Activated CD4-positive, alpha-beta T cell treated with anti-CD3 and anti-CD28 coated beads, Interleukin-2, amount 10 ng/mL, durations not matched to agents 24 days and 14 days (primary cell): ENCODE results near the gene ADAM8. TPM values are rescaled to one million over a fixed set of nuclear protein-coding genes. Genes with fewer than 3 reads are reported as not detected.
"Not testable (repeated sequence)": the region's sequence is repeated elsewhere in the genome, so short reads cannot be mapped to it uniquely, and the experiment has no call there.

Experiments used
- DNase-seq: peaks from one replicate; pipeline ENCODE4 v3.0.0; 2022
- H3K27ac Mint-ChIP-seq: one replicate; pipeline ENCODE4 v1.8.0; 2022; ENCODE audit warnings: mild to moderate bottlenecking, mixed read lengths
- H3K27me3 Mint-ChIP-seq: one replicate; pipeline ENCODE4 v1.8.0; 2022; ENCODE audit warnings: mixed read lengths
- H3K36me3 Mint-ChIP-seq: one replicate; pipeline ENCODE4 v1.8.0; 2022; ENCODE audit warnings: low read depth, mild to moderate bottlenecking, mixed read lengths
- H3K4me1 Mint-ChIP-seq: one replicate; pipeline ENCODE4 v1.8.0; 2021; ENCODE audit warnings: mixed read lengths
- H3K4me3 Mint-ChIP-seq: one replicate; pipeline ENCODE4 v1.8.0; 2022; ENCODE audit warnings: mild to moderate bottlenecking, moderate library complexity, mixed read lengths
- H3K9me3 Mint-ChIP-seq: one replicate; pipeline ENCODE4 v1.8.0; 2021; ENCODE audit warnings: mixed read lengths
- intact Hi-C: fragments of 100-400 bp; cut with micrococcal nuclease; formaldehyde crosslinking; loops from one replicate; pipeline ENCODE4 v1.15.1; 2023
- total RNA-seq: library from RNA; stranded (reverse); gene quantifications from 2 replicates; pipeline ENCODE4 v1.2.3, GENCODE V29; 2022

Gene ADAM8
- total RNA-seq, 1 donor from 2014 or later, result 143 TPM

- Mint-ChIP-seq H3K4me3 (peak overlapping the region; percentile 65), H3K4me1 (peaks cover 18% of the 10 kb centered on the region), H3K36me3 (peaks cover 2% of the 10 kb centered on the region), H3K9me3 (no peaks in the 10 kb centered on the region), H3K27ac (peak overlapping the region; percentile 65), H3K27me3 (peaks cover 27% of the 10 kb centered on the region)
- intact Hi-C loops, result no loop called here
- peak; percentile 69 for DNase-seq
Observed at GRCh38 chr10:133226251-133226808, 50.3 kb downstream of the ADAM8 start.

- Mint-ChIP-seq H3K9me3 (no peaks in the 10 kb centered on the region), H3K27me3 (peaks cover 30% of the 10 kb centered on the region), H3K27ac (peak overlapping the region; percentile 65), H3K36me3 (peaks cover 2% of the 10 kb centered on the region), H3K4me3 (peak overlapping the region; percentile 65), H3K4me1 (peaks cover 18% of the 10 kb centered on the region)
- intact Hi-C loops, result no loop called here
- peak; percentile 64 for DNase-seq
Observed at GRCh38 chr10:133225707-133226191, 50.9 kb downstream of the ADAM8 start.

GRCh38 chr10:133224756-133225372 is 51.8 kb downstream of the ADAM8 start:
- H3K9me3 Mint-ChIP-seq, result no peaks in the 10 kb centered on the region
- DNase-seq, result no peak
- H3K27me3 Mint-ChIP-seq, result peaks cover 29% of the 10 kb centered on the region
- H3K4me3 Mint-ChIP-seq, result no peak overlapping the region
- intact Hi-C loops, result no loop called here
- H3K4me1 Mint-ChIP-seq, result peaks cover 18% of the 10 kb centered on the region
- H3K27ac Mint-ChIP-seq, result no peak overlapping the region
- peaks cover 2% of the 10 kb centered on the region for H3K36me3 Mint-ChIP-seq

GRCh38 chr10:133224076-133224475 is 52.6 kb downstream of the ADAM8 start:
- Mint-ChIP-seq H3K27me3 (peaks cover 23% of the 10 kb centered on the region), H3K36me3 (no peaks in the 10 kb centered on the region)

GRCh38 chr10:133221756-133222155 is 54.9 kb downstream of the ADAM8 start:
- H3K9me3 Mint-ChIP-seq, H3K36me3 Mint-ChIP-seq, H3K27ac Mint-ChIP-seq, H3K27me3 Mint-ChIP-seq, DNase-seq, intact Hi-C loops, H3K4me3 Mint-ChIP-seq: not testable (repeated sequence)
- H3K4me1 Mint-ChIP-seq, result peaks cover 12% of the 10 kb centered on the region

More at GRCh38 chr10:133224076-133224475, 52.6 kb downstream of the ADAM8 start:
- Mint-ChIP-seq H3K4me3 (no peak overlapping the region), H3K27ac (no peak overlapping the region), H3K4me1 (peaks cover 15% of the 10 kb centered on the region), H3K9me3 (no peaks in the 10 kb centered on the region)
- no peak for DNase-seq
- intact Hi-C loops, result no loop called here

- no peaks in the 10 kb centered on the region for H3K36me3 Mint-ChIP-seq
- intact Hi-C loops, result no loop called here
- no peak overlapping the region for H3K27ac Mint-ChIP-seq
- no peaks in the 10 kb centered on the region for H3K9me3 Mint-ChIP-seq
- H3K4me1 Mint-ChIP-seq, result peaks cover 9% of the 10 kb centered on the region
- no peak overlapping the region for H3K4me3 Mint-ChIP-seq
- H3K27me3 Mint-ChIP-seq, result peaks cover 6% of the 10 kb centered on the region
- DNase-seq, result no peak
Observed at GRCh38 chr10:133221331-133221730, 55.3 kb downstream of the ADAM8 start.

- Mint-ChIP-seq H3K36me3 (no peaks in the 10 kb centered on the region), H3K4me1 (no peaks in the 10 kb centered on the region), H3K27ac (no peak overlapping the region), H3K9me3 (no peaks in the 10 kb centered on the region), H3K27me3 (peaks cover 6% of the 10 kb centered on the region), H3K4me3 (no peak overlapping the region)
- intact Hi-C loops, result no loop called here
- DNase-seq, result no peak
Observed at GRCh38 chr10:133219782-133220181, 56.9 kb downstream of the ADAM8 start.

GRCh38 chr10:133218891-133219290 is 57.8 kb downstream of the ADAM8 start:
- peaks cover 6% of the 10 kb centered on the region for H3K27me3 Mint-ChIP-seq
- no peaks in the 10 kb centered on the region for H3K36me3 Mint-ChIP-seq
- no peak for DNase-seq
- no peak overlapping the region for H3K27ac Mint-ChIP-seq
- intact Hi-C loops, result no loop called here
- H3K4me1 Mint-ChIP-seq, result no peaks in the 10 kb centered on the region
- no peak overlapping the region for H3K4me3 Mint-ChIP-seq
- H3K9me3 Mint-ChIP-seq, result no peaks in the 10 kb centered on the region

- Mint-ChIP-seq H3K4me1 (no peaks in the 10 kb centered on the region), H3K27ac (no peak overlapping the region), H3K36me3 (no peaks in the 10 kb centered on the region), H3K27me3 (peaks cover 6% of the 10 kb centered on the region), H3K9me3 (no peaks in the 10 kb centered on the region), H3K4me3 (no peak overlapping the region)
- intact Hi-C loops, result no loop called here
- no peak for DNase-seq
Observed at GRCh38 chr10:133217800-133218589, 58.7 kb downstream of the ADAM8 start.

- no peaks in the 10 kb centered on the region for H3K36me3 Mint-ChIP-seq
- intact Hi-C loops, result no loop called here
- peaks cover 6% of the 10 kb centered on the region for H3K27me3 Mint-ChIP-seq
Observed at GRCh38 chr10:133216776-133217175, 59.9 kb downstream of the ADAM8 start.

GRCh38 chr10:133215586-133215985 is 61.1 kb downstream of the ADAM8 start:
- no peak overlapping the region for H3K4me3 Mint-ChIP-seq
- H3K4me1 Mint-ChIP-seq, result peaks cover under 1% of the 10 kb centered on the region
- no peaks in the 10 kb centered on the region for H3K9me3 Mint-ChIP-seq
- no peaks in the 10 kb centered on the region for H3K36me3 Mint-ChIP-seq
- H3K27me3 Mint-ChIP-seq, result no peaks in the 10 kb centered on the region
- intact Hi-C loops, result no loop called here
- H3K27ac Mint-ChIP-seq, result no peak overlapping the region
- DNase-seq, result no peak

More at GRCh38 chr10:133216776-133217175, 59.9 kb downstream of the ADAM8 start:
- Mint-ChIP-seq H3K4me1 (no peaks in the 10 kb centered on the region), H3K9me3 (no peaks in the 10 kb centered on the region), H3K27ac (no peak overlapping the region), H3K4me3 (no peak overlapping the region)
- no peak for DNase-seq

GRCh38 chr10:133214468-133215410 is 61.9 kb downstream of the ADAM8 start:
- H3K4me1 Mint-ChIP-seq, result peaks cover 3% of the 10 kb centered on the region
- no peak overlapping the region for H3K27ac Mint-ChIP-seq
- intact Hi-C loops, result no loop called here
- H3K9me3 Mint-ChIP-seq, result no peaks in the 10 kb centered on the region
- no peaks in the 10 kb centered on the region for H3K36me3 Mint-ChIP-seq
- no peak overlapping the region for H3K4me3 Mint-ChIP-seq
- DNase-seq, result no peak
- no peaks in the 10 kb centered on the region for H3K27me3 Mint-ChIP-seq

GRCh38 chr10:133213641-133214467 is 62.8 kb downstream of the ADAM8 start:
- Mint-ChIP-seq H3K36me3 (no peaks in the 10 kb centered on the region), H3K4me3 (no peak overlapping the region), H3K27me3 (no peaks in the 10 kb centered on the region), H3K9me3 (no peaks in the 10 kb centered on the region), H3K27ac (no peak overlapping the region), H3K4me1 (peaks cover 3% of the 10 kb centered on the region)
- DNase-seq, result no peak
- intact Hi-C loops, result no loop called here
